ENCODE measurements around the gene EXOSC9. TPM values are rescaled to one million over a fixed set of nuclear protein-coding genes. Genes with fewer than 3 reads are reported as not detected.
"Not testable (repeated sequence)": the region's sequence is repeated elsewhere in the genome, so short reads cannot be mapped to it uniquely, and the experiment has no call there.

The EXOSC9 gene
- 42.9 and 43.9 TPM in 2 replicates for total RNA-seq

GRCh38 chr4:121800961-121801714, at the start of gene EXOSC9:
Gene EXOSC9, plus strand, starts transcription at chr4:121801323. Its CDS starts 102 bp downstream, at chr4:121801425.
- DNase-seq (ENCODE audit: low read depth, low spot score) = peak; percentile 77

GRCh38 chr4:121752142-121752541, 49.0 kb upstream of the EXOSC9 start:
- not testable (repeated sequence) for DNase-seq (ENCODE audit: low read depth, low spot score)

GRCh38 chr4:121758925-121759568, 42.1 kb upstream of the EXOSC9 start:
- no peak for DNase-seq (ENCODE audit: low read depth, low spot score)

- DNase-seq (ENCODE audit: low read depth, low spot score) = no peak
Measured at GRCh38 chr4:121760205-121760604, 40.9 kb upstream of the EXOSC9 start.

GRCh38 chr4:121764303-121764701, 36.8 kb upstream of the EXOSC9 start:
- DNase-seq (ENCODE audit: low read depth, low spot score) = no peak

- DNase-seq (ENCODE audit: low read depth, low spot score) = no peak
Measured at GRCh38 chr4:121764702-121765367, 36.3 kb upstream of the EXOSC9 start, which contains the start of gene SMIM43. Gene SMIM43, minus strand, starts transcription at chr4:121765164. Its CDS starts 59 bp downstream, at chr4:121765105.

GRCh38 chr4:121765368-121765705, 35.8 kb upstream of the EXOSC9 start:
- DNase-seq (ENCODE audit: low read depth, low spot score) = no peak

GRCh38 chr4:121765971-121766538, 35.1 kb upstream of the EXOSC9 start:
- DNase-seq (ENCODE audit: low read depth, low spot score) = no peak

- DNase-seq (ENCODE audit: low read depth, low spot score) = no peak
Measured at GRCh38 chr4:121767166-121767565, 34.0 kb upstream of the EXOSC9 start.

GRCh38 chr4:121769341-121769740, 31.8 kb upstream of the EXOSC9 start:
- no peak for DNase-seq (ENCODE audit: low read depth, low spot score)

- no peak for DNase-seq (ENCODE audit: low read depth, low spot score)
Measured at GRCh38 chr4:121771869-121772268, 29.3 kb upstream of the EXOSC9 start.

- DNase-seq (ENCODE audit: low read depth, low spot score) = no peak
Measured at GRCh38 chr4:121773883-121774282, 27.2 kb upstream of the EXOSC9 start.

GRCh38 chr4:121776610-121777401, 24.3 kb upstream of the EXOSC9 start:
- no peak for DNase-seq (ENCODE audit: low read depth, low spot score)

- no peak for DNase-seq (ENCODE audit: low read depth, low spot score)
Measured at GRCh38 chr4:121777625-121778024, 23.5 kb upstream of the EXOSC9 start.

GRCh38 chr4:121778991-121779628, 22.0 kb upstream of the EXOSC9 start:
- DNase-seq (ENCODE audit: low read depth, low spot score) = no peak

GRCh38 chr4:121783210-121783609, 17.9 kb upstream of the EXOSC9 start:
- no peak for DNase-seq (ENCODE audit: low read depth, low spot score)

GRCh38 chr4:121784401-121784800, 16.7 kb upstream of the EXOSC9 start:
- no peak for DNase-seq (ENCODE audit: low read depth, low spot score)

- DNase-seq (ENCODE audit: low read depth, low spot score) = peak; percentile 74
Measured at GRCh38 chr4:121784975-121785374, 16.1 kb upstream of the EXOSC9 start.

GRCh38 chr4:121785479-121785878, 15.6 kb upstream of the EXOSC9 start:
- no peak for DNase-seq (ENCODE audit: low read depth, low spot score)

GRCh38 chr4:121786221-121786620, 14.9 kb upstream of the EXOSC9 start:
- DNase-seq (ENCODE audit: low read depth, low spot score) = no peak

- no peak for DNase-seq (ENCODE audit: low read depth, low spot score)
Measured at GRCh38 chr4:121788896-121789295, 12.2 kb upstream of the EXOSC9 start.

Measured in pulmonary artery endothelial cell (primary cell).